Adrenal gland (tissue), 5 donors: Measurements from ENCODE around the gene TRIM46.

ENCODE experiments used
- POLR2A ChIP-seq, 2 donors: fragments of 450-650 bp; IDR thresholded peaks; one replicate each; pipeline ENCODE4 v1.6.1; 2017; ENCODE audit warnings: antibody characterized with exemption in 2 of 2, mild to moderate bottlenecking in 2 of 2, moderate library complexity in 1 of 2
- TF ChIP-seq, protein P1 (sequence below), 6 experiments: fragments of 450-650 bp in 4 of 6; fragments of 200-600 bp in 2 of 6; sonication (generic) in 1 of 6; IDR thresholded peaks; 1 replicate in 5 of 6; 2 replicates in 1 of 6; pipeline versions ENCODE4 v1.5.1 to v1.8.0; 2016 to 2021; ENCODE audit warnings: antibody characterized with exemption in 6 of 6, mild to moderate bottlenecking in 2 of 6, moderate library complexity in 1 of 6
- donor health status: DM: no; HTN: no; CAD: no.

DNA sequence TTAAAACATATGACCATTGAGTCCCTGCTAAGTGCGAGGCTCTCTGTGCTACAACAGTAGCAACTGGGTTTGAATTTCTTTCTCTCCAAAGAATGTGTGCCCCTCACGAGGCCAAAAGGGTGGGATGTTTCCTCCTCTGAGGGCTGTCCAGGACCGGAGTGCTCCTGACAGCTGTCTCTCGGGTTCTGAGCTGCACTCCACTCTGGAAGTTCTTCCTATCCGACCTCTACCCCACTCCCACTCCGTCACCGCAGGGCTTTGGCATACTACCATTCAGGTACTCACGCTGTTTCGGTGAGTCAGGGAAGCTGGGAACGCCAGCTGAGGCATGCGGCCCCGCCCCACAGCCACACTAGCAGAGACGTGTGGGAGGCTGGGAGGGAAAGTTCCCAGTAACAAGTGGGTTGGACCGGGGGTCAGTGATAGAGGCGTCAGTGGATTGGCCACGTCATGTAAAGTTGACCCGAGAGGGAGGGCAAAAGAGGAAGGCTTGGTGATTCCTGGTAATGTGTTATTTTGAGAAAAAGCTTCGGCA, 38.7 kb upstream of the TRIM46 start:
- TF ChIP-seq, protein P1, sequence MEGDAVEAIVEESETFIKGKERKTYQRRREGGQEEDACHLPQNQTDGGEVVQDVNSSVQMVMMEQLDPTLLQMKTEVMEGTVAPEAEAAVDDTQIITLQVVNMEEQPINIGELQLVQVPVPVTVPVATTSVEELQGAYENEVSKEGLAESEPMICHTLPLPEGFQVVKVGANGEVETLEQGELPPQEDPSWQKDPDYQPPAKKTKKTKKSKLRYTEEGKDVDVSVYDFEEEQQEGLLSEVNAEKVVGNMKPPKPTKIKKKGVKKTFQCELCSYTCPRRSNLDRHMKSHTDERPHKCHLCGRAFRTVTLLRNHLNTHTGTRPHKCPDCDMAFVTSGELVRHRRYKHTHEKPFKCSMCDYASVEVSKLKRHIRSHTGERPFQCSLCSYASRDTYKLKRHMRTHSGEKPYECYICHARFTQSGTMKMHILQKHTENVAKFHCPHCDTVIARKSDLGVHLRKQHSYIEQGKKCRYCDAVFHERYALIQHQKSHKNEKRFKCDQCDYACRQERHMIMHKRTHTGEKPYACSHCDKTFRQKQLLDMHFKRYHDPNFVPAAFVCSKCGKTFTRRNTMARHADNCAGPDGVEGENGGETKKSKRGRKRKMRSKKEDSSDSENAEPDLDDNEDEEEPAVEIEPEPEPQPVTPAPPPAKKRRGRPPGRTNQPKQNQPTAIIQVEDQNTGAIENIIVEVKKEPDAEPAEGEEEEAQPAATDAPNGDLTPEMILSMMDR (IDR thresholded peaks at IDR 0.05): no peak
- peak in 1 of 2 donors; percentile 70 for TF ChIP-seq POLR2A (IDR thresholded peaks at IDR 0.05)
